Stimulated activated CD4-positive, alpha-beta T cell treated with anti-CD3 and anti-CD28 coated beads, Interleukin-4, amount 100 ng/mL, for 24 hours (primary cell): ENCODE data around the gene NAB1.

ENCODE experiments used
- DNase-seq: peaks from one replicate; pipeline ENCODE4 v3.0.0-alpha.2; 2020

The NAB1 gene

GRCh38 chr2:190637903-190638618 is 10.8 kb upstream of the NAB1 start:
- DNase-seq, result no peak

DNA sequence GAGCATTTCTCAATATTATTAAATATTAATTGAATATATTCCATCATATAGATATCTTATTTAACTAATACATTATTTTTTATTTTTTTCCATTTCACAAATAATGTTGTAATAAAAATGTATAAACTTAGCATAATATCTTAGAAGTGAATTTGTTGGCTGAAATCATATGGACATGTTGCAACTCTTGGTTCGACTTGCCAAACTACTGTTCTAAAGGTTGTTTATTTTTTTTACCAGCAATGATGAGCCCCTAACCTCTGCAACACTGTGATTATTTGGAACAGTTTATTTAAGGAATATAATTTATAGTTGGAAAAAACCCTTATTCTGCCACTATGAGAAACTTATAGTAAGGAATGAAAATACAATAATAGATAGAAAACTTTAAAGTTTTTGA is 8.8 kb upstream of the NAB1 start:
- no peak for DNase-seq

- no peak for DNase-seq
Measured at GRCh38 chr2:190641469-190641868, 7.4 kb upstream of the NAB1 start.

DNA sequence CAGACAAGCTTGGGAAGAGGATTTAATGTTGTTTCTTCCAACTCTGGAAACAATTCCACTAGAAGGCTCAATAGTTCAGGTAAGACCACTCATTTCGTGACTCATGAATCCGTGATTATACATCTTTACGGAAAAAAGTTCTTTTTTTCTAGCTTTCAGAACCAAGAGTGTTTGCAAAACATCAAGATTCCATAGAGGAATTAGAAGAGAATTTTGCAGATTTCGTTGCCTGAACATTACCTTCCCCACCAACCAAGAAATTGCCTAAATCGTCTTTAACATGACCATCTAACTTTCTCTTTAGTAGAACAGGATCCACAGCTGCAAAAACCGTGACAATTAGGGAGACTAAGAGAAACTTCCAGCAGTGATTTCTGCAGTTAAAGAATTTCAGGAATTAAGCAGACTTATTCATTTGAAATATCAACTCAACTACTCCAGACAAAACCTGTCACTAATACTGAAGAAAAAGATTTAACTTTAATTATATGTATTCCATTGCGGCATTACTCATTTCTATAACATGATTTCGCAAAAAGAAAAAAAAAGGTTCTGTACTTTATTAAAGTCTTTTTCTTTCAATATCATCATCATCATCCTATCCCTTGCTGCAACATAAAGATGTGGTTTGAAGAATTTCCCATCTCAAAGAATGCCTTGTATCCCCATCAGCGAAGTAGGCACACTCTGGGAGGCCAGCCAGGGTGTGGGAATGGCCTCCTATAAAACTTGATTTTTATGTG is 1.9 kb upstream of the NAB1 start:
- DNase-seq, result no peak

- peak; percentile 80 for DNase-seq
Measured at GRCh38 chr2:190648289-190649034, 421 bp upstream of the NAB1 start.

DNA sequence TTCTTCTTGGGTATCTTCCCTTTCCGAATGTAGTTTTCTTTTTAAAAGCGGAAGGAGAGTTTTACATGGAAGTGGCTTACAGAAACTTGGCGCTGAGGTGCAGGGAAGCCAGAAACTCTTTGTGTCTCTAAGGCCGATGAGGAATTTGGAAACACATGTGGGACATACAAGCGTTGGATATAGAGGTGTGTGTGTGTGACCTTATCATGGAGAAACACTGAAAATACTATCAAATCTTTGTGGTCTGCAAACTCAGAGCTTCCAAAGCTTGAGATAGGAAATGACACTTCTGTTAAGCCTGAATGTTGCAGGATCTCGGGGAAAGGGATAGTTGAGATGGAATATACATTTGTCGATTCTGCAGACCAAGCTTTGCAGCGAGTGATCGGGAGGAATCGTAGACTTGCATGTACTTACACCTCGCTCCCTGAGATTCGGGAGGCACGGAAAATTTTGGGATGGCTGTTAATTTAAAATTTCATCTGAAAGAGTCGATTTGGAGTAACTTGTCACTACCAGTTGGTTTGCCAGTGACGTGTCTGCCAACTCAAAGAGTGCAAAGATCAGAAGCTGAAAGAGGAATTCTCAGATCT is 1.0 kb downstream of the NAB1 start:
- DNase-seq, result peak; percentile 17

GRCh38 chr2:190651413-190651812 is 2.5 kb downstream of the NAB1 start:
- DNase-seq, result no peak

DNA sequence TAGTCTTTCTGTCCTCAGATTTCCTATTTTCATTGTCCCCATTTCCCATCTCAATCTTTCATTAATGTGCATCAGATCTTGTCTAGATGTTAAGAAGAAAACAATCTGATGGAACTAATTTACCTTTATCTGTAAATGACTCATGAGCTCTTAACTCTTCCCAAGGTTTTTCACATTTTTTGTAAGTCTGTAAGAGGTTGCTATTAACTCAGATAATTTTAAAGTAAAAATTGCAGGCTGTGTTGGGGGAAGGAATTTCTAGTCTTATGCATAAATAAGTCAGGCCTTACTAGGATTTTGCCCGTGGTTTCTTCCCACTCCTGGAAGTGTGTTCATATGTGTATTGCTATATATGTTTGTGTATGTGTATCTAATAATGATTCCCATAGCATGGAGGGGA is 4.3 kb downstream of the NAB1 start:
- no peak for DNase-seq

- no peak for DNase-seq
Measured at GRCh38 chr2:190653931-190654330, 5.0 kb downstream of the NAB1 start.

GRCh38 chr2:190655113-190655512 is 6.2 kb downstream of the NAB1 start:
- no peak for DNase-seq

DNA sequence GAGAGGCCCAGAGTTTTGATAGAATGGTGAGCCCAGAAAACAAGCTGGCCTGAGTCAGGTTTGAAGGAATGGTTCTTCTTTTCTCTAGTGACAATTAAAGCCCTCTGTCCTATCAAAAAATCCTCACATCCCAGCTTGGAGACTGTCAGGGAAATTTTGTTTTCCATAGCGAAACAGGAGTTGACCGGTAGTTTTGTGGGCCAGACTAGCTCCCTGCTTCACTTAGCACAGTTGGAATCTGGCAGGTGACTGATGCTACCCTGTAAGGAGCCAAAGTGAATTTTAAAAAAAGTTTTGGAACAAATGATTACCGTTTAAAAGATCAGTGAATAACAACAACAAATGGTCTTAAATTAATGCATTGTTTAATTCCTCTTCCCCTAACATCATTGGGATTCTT is 6.7 kb downstream of the NAB1 start:
- DNase-seq, result no peak

DNA sequence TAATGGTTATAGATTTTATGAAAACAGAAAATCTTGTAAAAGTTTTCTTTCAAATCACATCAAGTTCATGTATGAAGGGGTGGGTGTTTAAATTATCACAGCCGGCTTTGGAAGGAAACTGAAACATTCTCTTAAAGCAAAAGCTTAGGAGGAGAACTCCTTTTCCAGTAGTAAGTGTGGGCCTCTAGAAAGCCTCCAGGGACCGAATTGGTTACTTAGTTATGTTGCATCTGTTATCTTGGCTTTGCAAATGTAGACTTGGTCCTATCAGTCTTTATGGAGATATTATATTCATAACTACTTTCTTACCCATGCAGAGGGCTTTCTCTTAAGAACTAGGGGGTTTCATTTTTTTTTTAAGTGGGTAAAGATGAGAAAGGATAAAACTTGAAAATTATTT is 7.4 kb downstream of the NAB1 start:
- DNase-seq, result no peak

GRCh38 chr2:190657474-190658255 is 8.8 kb downstream of the NAB1 start:
- DNase-seq, result no peak

DNA sequence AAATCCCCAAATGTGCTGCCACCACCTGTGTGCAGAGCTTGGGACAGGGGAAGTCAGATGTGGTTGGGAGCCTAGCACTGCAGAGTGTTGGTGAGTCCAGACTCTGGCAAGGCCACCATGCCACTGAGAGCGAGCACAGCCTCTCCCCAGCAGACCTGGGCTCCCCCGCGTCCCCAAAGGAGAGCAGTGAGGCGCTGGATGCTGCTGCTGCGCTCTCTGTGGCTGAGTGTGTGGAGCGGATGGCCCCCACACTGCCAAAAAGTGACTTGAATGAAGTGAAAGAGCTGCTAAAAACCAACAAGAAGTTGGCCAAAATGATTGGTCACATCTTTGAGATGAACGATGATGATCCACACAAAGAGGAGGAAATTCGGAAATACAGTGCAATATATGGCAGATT is 10.7 kb downstream of the NAB1 start:
- no peak for DNase-seq

DNA sequence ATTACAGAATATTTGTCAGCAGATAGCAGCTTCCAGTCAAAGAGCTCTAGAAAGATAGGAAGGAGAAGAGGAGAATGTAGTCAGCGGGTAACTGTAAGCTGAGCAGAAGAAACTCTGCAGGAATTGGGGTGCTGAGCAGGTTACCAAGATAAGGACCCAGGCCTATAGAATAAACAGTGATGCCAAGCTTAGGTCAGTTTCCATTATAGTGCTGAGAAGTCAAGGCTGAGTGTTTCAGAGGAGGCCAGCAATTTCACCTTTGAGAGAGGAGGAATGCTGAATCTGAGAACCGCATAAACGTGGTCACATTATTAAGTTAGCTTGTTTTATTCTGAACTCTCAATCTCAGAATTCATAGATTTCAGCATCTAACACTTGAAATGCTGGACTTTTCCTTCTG is 13.9 kb downstream of the NAB1 start:
- no peak for DNase-seq

GRCh38 chr2:190663348-190663747 is 14.5 kb downstream of the NAB1 start:
- DNase-seq, result no peak

GRCh38 chr2:190663839-190664238 is 15.0 kb downstream of the NAB1 start:
- no peak for DNase-seq

- no peak for DNase-seq
Measured at GRCh38 chr2:190664240-190664639, 15.4 kb downstream of the NAB1 start.

GRCh38 chr2:190666895-190667294 is 18.0 kb downstream of the NAB1 start:
- no peak for DNase-seq

DNA sequence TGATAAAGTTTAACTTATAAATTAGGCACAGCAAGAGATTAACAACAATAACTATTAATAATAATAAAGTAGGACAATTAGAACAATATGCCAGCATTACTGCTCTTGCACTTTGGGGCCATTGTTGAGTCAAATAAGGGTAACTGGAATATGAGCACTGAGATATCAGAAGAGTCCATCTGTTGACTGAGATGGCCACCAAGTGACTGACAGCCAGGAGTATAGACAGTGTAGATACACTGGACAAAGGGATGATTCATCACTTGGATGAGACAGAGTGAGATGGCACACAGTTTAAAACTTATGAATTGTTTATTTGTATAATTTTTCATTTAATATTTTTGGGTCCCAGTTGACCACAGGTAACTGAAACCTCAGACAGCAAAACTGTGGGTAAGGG is 20.0 kb downstream of the NAB1 start:
- DNase-seq, result no peak

- DNase-seq, result no peak
Measured at GRCh38 chr2:190670182-190670946, 21.5 kb downstream of the NAB1 start.
